ENCODE data around the gene ARL1. TPM values are rescaled to one million over a fixed set of nuclear protein-coding genes. Genes with fewer than 3 reads are reported as not detected.

ARL1 gene
- total RNA-seq, 1 donor from 2014 or later: 73.5 TPM

- DNase-seq (ENCODE audit: low read depth): no peak
- Histone ChIP-seq H3K4me3 (ENCODE audit: low read depth, low read length) (no peak overlapping the region), H3K27me3 (ENCODE audit: control insufficient read depth, insufficient read depth, low read length) (no peaks in the 10 kb centered on the region), H3K36me3 (ENCODE audit: control insufficient read depth, insufficient read depth, low read length) (no peaks in the 10 kb centered on the region)
- FAIRE-seq: no peak
- TF ChIP-seq CTCF (IDR thresholded peaks at IDR 0.05; ENCODE audit: insufficient read depth, low read length, severe bottlenecking): no peak
Observed at GRCh38 chr12:101351682-101352081, 55.9 kb downstream of the ARL1 start.

- no peak overlapping the region for H3K4me3 ChIP-seq (ENCODE audit: low read depth, low read length)
- H3K36me3 ChIP-seq (ENCODE audit: control insufficient read depth, insufficient read depth, low read length): peaks cover 2% of the 10 kb centered on the region
- DNase-seq (ENCODE audit: low read depth) (no peak), FAIRE-seq (no peak)
- TF ChIP-seq CTCF (IDR thresholded peaks at IDR 0.05; ENCODE audit: insufficient read depth, low read length, severe bottlenecking): no peak
- no peaks in the 10 kb centered on the region for H3K27me3 ChIP-seq (ENCODE audit: control insufficient read depth, insufficient read depth, low read length)
Observed at GRCh38 chr12:101343893-101344292, 63.7 kb downstream of the ARL1 start.

Other genes with a start within 250 kb of the ARL1 start
- under 0.01 TPM in 1 of 2 replicates, not detected in the other for gene SLC5A8, start 197.5 kb downstream of the ARL1 start, total RNA-seq
- gene UTP20, start 127.7 kb downstream of the ARL1 start, total RNA-seq: 4.9 and 9.2 TPM in 2 replicates
- not detected in 2 replicates for gene SPIC, start 67.6 kb upstream of the ARL1 start, total RNA-seq
- gene MYBPC1, start 187.2 kb upstream of the ARL1 start, total RNA-seq: not detected in 2 replicates